ENCODE results near the gene IFT20. TPM values are rescaled to one million over a fixed set of nuclear protein-coding genes. Genes with fewer than 3 reads are reported as not detected.

The IFT20 gene
- total and polyA plus RNA-seq, 2 donors (not counting 3 experiments of a cell fraction or from before 2014, with no cell fraction given), result 26.5 to 45.0 TPM

DNA sequence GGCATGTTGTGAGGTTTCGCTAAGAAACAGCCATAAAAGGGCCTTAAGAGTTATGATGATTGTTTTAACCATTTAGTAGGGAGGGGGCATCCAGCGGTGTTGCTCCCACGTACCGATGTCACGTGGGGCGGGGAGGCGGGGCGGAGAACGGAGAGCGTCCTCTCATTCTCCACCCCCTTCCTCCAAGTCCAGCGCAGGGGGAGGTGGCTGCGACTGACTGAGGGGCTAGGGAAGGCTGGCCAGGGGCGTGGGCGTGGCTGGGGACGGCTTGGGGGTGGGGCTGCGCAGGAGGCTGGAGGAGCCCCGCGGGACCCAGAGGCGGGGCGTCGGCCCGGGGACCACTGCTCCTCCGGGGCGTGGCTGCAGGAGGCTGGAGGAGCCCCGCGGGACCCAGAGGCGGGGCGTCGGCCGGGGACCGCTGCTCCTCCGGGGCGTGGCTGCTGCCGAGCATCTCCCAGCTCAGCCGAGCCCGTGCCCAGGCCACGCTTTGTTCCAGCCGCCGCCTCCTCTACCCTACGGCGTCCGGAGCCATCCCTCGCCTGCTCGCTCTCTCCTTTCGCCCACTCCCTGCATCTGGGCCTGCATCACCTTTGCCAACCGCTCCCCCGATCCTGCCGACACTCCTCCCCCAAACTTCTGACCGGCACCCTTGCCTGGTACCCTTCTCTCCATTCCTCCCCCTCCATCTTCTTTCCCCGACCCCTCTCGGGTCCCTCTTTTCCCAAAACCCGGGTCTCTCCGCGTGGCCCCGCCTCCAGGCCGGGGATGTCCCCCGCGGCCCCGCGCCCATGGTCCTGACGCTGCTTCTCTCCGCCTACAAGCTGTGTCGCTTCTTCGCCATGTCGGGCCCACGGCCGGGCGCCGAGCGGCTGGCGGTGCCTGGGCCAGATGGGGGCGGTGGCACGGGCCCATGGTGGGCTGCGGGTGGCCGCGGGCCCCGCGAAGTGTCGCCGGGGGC is 36.3 kb upstream of the IFT20 start, which contains the start of gene SARM1:
TSS of gene SARM1 (plus strand) at position 450 of the 958 bp plus-strand sequence. CDS start at position 789, 339 bp downstream.
- CTCF ChIA-PET, result interaction anchor here (6.7 kb wide), 1 partner anchor 45 kb away, joined by 36 read pairs; no protein-coding TSS in a partner anchor

More for the DNA sequence above, 36.3 kb upstream of the IFT20 start, which contains the start of gene SARM1:
- peak within 1 kb of the TSS; percentile 80 for H3K4me2 ChIP-seq (ENCODE audit: insufficient read depth, low read length)
- no peaks in the 10 kb centered on the region for H3K36me3 ChIP-seq (ENCODE audit: control insufficient read depth in 2 of 2, extremely low read depth in 1 of 2, insufficient read depth in 2 of 2, low read length in 2 of 2)
- H4K20me1 ChIP-seq (replicated peaks; ENCODE audit: control insufficient read depth, extremely low read depth, insufficient read depth, low read length), result no peaks in the 10 kb centered on the region
- H3K9ac ChIP-seq (replicated peaks; ENCODE audit: extremely low read depth, insufficient read depth, low read length), result no peak within 1 kb of the TSS
- no peak within 1 kb of the TSS for H3K27ac ChIP-seq (ENCODE audit: insufficient read depth, low read depth, low read length)
- no peaks in the 10 kb centered on the region for H3K9me3 ChIP-seq (replicated peaks; ENCODE audit: control insufficient read depth, insufficient read depth, low read length)
- dilution Hi-C loops (cut with MboI; ENCODE audit: extremely low pct_ligation_motif_present, low sequenced_read_pairs) (no loop called here), intact Hi-C loops (cut with micrococcal nuclease) (no loop called here)
- TF ChIP-seq MYC (IDR thresholded peaks at IDR 0.05; ENCODE audit: low read depth, low read length), result no peak
- no peak for TF ChIP-seq POLR2A (IDR thresholded peaks at IDR 0.05; ENCODE audit: low read depth, low read length)
- TF ChIP-seq GATA2 (IDR thresholded peaks at IDR 0.05; ENCODE audit: insufficient read depth, insufficient read length, low read depth, low read length), result no peak
- TF ChIP-seq, protein P1, sequence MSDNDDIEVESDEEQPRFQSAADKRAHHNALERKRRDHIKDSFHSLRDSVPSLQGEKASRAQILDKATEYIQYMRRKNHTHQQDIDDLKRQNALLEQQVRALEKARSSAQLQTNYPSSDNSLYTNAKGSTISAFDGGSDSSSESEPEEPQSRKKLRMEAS (IDR thresholded peaks at IDR 0.05; ENCODE audit: insufficient read depth, insufficient read length), result peak; percentile 75
- no peak for TF ChIP-seq EZH2 (IDR thresholded peaks at IDR 0.05; ENCODE audit: borderline replicate concordance, low read depth, low read length, severe bottlenecking)
- no peak for TF ChIP-seq FOS (IDR thresholded peaks at IDR 0.05; ENCODE audit: borderline replicate concordance, insufficient read depth, low read length)
- TF ChIP-seq JUN (IDR thresholded peaks at IDR 0.05; ENCODE audit: borderline replicate concordance, insufficient read depth, insufficient read length, low read depth), result no peak
- TF ChIP-seq, protein P2, sequence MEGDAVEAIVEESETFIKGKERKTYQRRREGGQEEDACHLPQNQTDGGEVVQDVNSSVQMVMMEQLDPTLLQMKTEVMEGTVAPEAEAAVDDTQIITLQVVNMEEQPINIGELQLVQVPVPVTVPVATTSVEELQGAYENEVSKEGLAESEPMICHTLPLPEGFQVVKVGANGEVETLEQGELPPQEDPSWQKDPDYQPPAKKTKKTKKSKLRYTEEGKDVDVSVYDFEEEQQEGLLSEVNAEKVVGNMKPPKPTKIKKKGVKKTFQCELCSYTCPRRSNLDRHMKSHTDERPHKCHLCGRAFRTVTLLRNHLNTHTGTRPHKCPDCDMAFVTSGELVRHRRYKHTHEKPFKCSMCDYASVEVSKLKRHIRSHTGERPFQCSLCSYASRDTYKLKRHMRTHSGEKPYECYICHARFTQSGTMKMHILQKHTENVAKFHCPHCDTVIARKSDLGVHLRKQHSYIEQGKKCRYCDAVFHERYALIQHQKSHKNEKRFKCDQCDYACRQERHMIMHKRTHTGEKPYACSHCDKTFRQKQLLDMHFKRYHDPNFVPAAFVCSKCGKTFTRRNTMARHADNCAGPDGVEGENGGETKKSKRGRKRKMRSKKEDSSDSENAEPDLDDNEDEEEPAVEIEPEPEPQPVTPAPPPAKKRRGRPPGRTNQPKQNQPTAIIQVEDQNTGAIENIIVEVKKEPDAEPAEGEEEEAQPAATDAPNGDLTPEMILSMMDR (IDR thresholded peaks at IDR 0.05; ENCODE audit: extremely low read depth in 1 of 2, insufficient read depth in 1 of 2, low read depth in 1 of 2, low read length in 2 of 2), result no peak
- POLR2A ChIA-PET, result interaction anchor here (0.6 to 1.6 kb wide), 2 partner anchors 25 to 36 kb away, joined by 3 to 4 read pairs; partner anchors contain the start of genes IFT20 and TNFAIP1
- FAIRE-seq (peak; percentile 86), DNase-seq (ENCODE audit: low read depth, low spot score) (peak; percentile 88)
- no peaks in the 10 kb centered on the region for H3K79me2 ChIP-seq (ENCODE audit: control insufficient read depth, insufficient read depth, low read length)
- H3K4me3 ChIP-seq (replicated peaks in 1 of 3; ENCODE audit: insufficient read depth in 1 of 3, low read depth in 1 of 3, low read length in 3 of 3), result peak within 1 kb of the TSS; percentile 35 to 52 (median 45)
- H3K9me1 ChIP-seq (replicated peaks; ENCODE audit: control insufficient read depth, extremely low read depth, insufficient read depth, low read length), result no peaks in the 10 kb centered on the region
- H2AFZ ChIP-seq (ENCODE audit: low read depth, low read length), result peak within 1 kb of the TSS; percentile 45
- no peaks in the 10 kb centered on the region for H3K27me3 ChIP-seq (ENCODE audit: control insufficient read depth in 2 of 2, insufficient read depth in 2 of 2, low read length in 2 of 2)
- no TSS peak for BruUV-seq (replicated peaks)
- H3K4me1 ChIP-seq (ENCODE audit: control insufficient read depth, extremely low read depth, insufficient read depth, low read length), result peaks cover 13% of the 10 kb centered on the region

All from endothelial cell of umbilical vein (primary cell).